Measurements from ENCODE around the gene PRR19.

Gene PRR19

GRCh38 chr19:42352301-42353259 lies 50.6 kb downstream of the PRR19 start:
- no peak for DNase-seq

- no peak for DNase-seq
Measured at GRCh38 chr19:42353341-42354015, 51.5 kb downstream of the PRR19 start.

GRCh38 chr19:42355896-42356295 lies 54.0 kb downstream of the PRR19 start:
- DNase-seq = no peak

GRCh38 chr19:42356686-42357085 lies 54.8 kb downstream of the PRR19 start:
- no peak for DNase-seq

GRCh38 chr19:42357290-42357689 lies 55.4 kb downstream of the PRR19 start:
- no peak for DNase-seq
